GM12872 (cell line): ENCODE results near the gene ATG2B.

ENCODE experiments used
- TF ChIP-seq, protein P1 (sequence below): IDR thresholded peaks from 3 replicates; pipeline ENCODE4 v1.5.1; 2011; ENCODE audit warnings: low read depth, mild to moderate bottlenecking, low read length, moderate library complexity; ENCODE audit not compliant: insufficient read depth

Gene ATG2B

DNA sequence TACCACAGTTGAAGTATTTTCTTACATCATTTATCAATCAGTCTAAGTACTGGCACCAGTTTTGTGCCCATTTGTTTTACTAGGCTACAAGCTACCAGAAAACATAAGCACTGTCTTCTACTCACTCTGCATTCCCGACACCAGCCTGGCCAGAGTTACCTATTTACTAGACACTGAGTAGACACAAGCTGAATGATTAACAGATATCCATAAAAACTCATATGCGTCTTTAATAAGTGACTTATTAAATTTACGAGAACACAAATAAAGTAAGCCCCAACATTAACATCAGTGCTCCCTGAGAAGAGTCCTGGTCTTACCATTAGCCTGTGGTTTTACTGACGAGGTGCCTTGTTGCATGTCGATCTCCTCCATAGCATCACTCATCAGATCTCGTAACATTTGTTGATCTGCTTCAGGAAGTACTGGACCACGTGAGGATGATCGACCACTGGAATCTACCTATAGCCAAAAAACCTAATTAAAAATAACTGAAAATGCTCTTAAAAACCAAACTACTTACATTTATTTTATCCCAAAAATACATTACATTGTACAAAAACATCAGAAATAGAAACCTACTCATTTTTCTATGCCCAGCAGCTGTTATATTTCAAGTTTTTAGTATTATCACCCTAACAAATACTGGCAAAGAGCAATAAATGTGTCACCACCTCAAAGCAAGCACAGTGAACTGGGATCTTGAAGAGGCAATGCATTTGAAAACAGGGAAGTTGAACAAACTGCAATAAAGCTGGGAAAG is 53.8 kb downstream of the ATG2B start:
- TF ChIP-seq, protein P1, sequence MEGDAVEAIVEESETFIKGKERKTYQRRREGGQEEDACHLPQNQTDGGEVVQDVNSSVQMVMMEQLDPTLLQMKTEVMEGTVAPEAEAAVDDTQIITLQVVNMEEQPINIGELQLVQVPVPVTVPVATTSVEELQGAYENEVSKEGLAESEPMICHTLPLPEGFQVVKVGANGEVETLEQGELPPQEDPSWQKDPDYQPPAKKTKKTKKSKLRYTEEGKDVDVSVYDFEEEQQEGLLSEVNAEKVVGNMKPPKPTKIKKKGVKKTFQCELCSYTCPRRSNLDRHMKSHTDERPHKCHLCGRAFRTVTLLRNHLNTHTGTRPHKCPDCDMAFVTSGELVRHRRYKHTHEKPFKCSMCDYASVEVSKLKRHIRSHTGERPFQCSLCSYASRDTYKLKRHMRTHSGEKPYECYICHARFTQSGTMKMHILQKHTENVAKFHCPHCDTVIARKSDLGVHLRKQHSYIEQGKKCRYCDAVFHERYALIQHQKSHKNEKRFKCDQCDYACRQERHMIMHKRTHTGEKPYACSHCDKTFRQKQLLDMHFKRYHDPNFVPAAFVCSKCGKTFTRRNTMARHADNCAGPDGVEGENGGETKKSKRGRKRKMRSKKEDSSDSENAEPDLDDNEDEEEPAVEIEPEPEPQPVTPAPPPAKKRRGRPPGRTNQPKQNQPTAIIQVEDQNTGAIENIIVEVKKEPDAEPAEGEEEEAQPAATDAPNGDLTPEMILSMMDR = no peak

DNA sequence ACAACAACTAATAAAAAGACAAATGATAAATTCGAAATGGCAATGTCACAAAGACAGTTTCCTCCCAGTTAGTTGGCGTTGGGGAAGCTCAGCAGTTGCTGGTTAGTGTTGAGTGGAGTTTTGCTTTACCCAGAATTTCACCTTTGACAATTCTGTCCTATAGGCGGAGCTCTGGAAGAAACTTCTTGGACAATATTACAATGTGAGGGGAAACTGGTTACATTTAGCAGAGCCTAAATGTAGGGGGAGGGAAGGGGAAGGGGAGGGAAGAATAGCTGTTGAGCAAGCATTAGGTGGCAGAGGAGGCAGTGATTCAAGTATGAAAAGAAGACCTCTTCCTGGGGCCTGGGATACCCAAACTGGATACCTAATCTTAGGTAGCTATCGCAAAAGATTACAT is 55.7 kb downstream of the ATG2B start:
- TF ChIP-seq, protein P1 = no peak

DNA sequence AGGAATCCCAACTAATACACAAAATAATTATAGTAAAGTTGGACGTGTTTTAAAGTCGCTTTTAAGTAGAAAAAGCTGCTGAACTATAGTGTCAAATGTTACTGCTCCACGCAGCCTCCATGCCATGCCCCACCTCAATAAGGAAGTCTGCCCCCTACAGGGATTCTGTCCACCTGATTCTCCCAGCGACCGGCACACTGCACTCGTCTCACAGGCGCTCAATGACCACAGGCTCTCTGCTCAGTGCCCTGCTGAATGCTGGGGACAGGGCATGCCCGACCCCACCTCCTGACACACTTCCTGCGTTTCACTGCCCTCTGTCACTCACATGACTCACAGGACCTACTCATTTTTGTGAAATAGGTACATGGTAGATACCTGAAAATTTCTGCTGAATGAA is 58.2 kb downstream of the ATG2B start:
- TF ChIP-seq, protein P1 = no peak

DNA sequence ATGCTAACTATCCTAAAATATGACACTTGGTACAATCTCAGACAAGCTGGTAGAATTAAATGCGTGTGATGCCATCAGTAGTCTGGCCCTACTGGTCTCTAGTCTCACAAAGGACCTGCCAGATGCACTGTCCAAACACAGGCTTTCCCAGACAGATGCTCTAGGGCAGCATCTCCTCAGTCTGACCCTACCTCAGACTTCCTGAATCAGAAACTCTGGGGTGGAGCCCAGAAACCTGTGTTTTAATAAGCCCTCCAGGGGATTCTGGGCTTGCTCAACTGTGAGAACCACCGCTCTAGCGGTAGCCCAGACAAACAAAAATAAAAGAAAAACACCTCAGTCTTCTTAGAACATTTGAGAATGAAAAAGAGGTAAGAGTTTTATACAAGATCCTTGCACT is 59.2 kb downstream of the ATG2B start:
- TF ChIP-seq, protein P1 = no peak

DNA sequence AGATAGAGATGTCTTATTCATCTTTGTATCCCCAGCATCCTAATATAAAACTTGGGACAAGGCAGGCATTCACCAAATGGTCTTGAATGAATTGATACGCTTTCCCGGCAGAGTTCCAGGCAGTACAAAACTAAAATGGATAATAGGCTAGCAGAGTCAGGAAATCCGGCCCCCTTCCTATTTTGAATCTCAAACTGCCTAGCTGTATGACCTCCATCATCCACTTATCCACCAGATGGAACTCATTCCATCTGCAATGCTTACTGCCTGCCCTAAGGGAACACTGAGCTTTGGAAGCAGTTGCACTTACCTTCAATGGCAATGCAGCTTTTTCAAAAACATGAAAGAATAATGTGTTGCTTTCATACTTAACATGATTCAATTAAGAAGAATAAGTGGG is 63.7 kb downstream of the ATG2B start:
- TF ChIP-seq, protein P1 = no peak

DNA sequence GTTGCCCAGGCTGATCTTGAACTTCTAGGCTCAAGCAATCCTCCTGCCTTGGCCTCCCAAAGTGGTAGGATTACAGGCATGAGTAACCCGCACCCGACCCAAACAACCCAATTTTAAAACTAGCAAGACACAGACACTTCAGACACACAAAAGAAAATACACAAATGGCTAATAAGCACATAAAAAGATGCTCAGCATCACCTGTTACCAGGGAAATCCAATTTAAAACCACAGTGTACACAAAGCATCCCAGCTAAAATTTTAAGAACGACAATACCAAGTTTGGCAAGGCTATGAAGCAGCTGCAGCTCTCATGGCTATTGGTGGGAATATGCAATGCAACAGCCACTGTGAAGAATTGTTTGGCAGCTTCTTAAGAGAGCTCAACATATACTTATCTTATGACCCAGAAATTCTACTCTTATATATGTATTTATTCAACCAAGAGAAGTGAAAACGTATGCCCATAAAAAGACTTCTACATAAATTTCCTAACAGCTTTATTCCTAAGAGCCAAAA is 65.1 kb downstream of the ATG2B start:
- TF ChIP-seq, protein P1 = no peak

DNA sequence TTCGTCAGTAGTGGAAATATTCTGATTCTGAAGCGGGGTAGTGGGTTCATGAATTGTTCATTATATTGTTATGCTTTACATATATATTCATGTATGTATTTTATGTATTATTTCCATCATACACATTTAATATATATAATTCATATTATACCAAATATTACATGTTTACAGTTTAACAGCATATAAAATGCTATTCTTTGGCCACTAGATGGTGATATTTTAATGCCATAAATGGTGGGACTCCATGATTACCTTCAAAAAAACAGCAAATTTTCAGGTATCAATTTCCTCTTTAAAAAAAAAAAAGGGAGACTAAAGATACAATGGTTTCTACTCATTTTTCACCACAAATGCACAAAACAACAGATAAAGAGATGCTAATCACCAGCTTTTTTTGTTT is 66.1 kb downstream of the ATG2B start:
- TF ChIP-seq, protein P1 = peak; percentile 12; the same call in 1 of the 3 replicates
